Myocyte (in vitro differentiated cells): ENCODE measurements around the gene STRN3. TPM values are rescaled to one million over a fixed set of nuclear protein-coding genes. Genes with fewer than 3 reads are reported as not detected.

Experiments used
- DNase-seq: peaks from one replicate; pipeline ENCODE4 v3.0.0-alpha.2; 2012; ENCODE audit warnings: low read depth
- total RNA-seq: library from RNA; depleted of rRNA; stranded (reverse); fragments of >200 nt; gene quantifications from 2 replicates; pipeline ENCODE4 v1.2.3, GENCODE V29; 2014

Gene STRN3
- total RNA-seq, 1 donor from 2014 or later: 85.8 TPM

DNA sequence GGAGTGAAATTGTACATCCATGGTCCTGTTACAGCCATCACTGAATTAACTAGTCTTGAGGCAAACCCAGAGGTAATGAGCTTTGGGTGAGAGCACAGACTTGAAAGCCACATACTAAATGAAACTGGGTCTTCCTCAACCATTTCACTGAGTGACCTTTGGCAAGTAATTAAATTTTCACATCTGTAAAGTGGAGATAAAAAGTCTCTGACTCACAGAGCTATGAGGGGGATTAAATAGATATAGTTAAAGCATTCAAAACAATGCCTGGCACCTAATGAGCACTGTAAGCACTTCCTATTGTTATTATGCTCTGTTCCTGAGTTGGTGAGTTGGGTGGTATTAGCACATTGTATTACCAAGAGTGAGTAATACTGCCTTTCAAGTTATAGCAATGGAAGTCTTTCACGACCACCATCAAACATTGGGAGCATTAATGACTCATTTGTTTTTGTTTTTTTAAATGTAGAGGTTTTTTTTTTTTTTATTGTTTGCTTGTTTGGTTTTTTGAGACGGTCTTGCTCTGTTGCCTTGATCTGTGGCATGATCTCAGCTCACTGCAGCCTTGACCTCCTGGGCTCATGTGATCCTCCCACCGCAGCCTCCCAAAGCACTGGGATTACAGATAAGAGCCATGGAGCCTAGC lies 12.5 kb upstream of the STRN3 start:
- DNase-seq: no peak

GRCh38 chr14:31037709-31038221 lies 11.6 kb upstream of the STRN3 start:
- no peak for DNase-seq

GRCh38 chr14:31036552-31036951 lies 10.4 kb upstream of the STRN3 start:
- no peak for DNase-seq

GRCh38 chr14:31030469-31030868 lies 4.3 kb upstream of the STRN3 start:
- DNase-seq: no peak

DNA sequence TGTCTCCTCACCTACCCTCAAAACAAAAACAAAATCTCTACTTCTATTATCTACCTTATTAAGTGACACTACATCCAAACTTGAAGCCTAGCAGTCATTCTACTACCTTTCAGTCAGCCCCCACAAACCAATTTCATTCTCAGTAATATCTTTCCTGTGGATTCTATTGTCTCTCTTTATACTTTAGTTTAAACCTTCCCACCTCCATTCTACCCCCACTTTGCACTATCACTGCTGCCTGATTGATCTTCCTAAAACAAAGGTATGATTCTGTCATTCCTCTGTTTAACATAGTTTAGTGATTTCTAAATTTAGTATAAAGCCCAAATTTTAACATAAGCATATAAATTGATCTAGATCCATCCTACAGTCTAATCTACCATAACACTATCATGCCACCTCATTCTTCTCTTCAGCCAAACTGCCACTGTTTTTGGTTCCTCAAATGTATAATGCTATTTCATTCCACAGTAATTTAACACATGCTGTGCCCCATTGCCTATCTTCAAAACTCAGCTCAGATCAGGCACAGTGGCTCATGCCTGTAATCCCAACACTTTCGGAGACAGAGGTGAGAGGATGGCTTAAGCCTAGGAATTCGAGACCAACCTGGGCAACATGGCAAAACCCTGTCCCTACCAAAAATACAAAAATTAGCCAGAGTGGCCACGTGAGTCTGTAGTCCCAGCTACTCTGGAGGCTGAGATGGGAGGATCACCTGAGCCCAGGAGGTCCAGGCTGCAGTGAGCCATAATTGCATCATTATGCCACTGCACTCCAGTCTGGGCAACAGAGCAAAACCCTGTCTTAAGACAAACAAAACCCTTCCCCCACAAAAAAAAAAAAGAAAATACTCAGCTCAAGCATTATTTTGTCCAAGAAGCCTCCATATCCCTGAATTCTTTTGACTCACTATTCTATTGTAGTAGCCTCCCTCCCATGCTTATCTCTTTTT lies 3.1 kb upstream of the STRN3 start:
- DNase-seq: no peak

DNA sequence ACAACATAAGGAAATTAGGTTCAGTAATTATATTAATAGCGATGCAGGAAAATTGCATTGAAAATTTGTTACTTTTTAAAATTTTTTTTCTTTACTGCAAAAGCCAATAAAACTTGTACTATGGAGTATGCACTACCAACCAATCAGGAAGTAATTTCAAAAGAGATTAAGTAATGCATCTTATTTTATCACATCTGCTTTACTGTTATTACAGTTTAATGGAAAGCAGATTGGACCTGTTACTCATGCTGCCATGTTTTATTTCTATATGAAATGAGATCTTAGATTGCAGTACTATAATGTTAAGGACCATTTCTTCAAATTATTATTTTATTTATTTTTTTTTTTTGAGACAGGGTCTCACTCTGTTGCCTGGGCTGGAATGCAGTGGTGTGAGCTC lies 1.7 kb upstream of the STRN3 start:
- DNase-seq: no peak

GRCh38 chr14:31026450-31027235 lies 464 bp upstream of the STRN3 start:
- DNase-seq: peak; percentile 98

DNA sequence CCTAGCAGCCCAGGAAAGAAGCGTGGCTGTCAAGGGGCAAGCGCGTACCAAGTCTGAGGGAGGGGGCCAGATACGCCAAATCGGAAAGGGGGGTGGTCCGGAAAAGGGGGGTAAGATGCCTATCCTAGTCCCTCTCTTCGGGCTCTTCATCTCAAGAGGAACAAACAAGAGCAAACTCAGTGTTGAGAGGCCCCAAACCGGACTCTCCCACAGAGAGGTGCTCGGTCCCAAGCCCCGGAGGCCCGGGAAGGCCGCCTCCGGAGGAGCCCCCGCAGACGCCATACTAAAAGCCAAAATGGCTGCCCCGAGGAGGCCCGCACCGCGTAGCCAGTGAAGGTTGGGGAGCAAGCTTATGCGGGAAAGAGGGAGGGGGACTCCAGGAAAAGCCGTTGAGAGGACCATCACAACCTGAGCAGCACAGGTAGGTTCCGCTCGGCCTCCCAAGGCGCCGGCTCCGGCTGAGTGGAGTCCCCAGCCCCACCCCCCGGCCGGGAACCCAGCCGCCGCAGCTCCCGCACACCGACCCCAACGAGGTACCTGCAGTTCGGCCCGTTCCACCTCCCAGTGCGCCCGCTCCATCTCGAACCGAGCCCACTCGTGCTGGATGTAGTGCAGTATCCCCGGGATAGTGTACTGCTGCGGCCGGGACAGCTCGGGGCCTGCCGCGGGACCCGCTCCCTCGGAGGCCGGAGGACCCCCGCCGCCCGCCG lies 657 bp downstream of the STRN3 start, which contains the start of gene AP4S1:
TSS of gene AP4S1 (plus strand) at position 283 of the 710 bp plus-strand sequence. CDS start 40,548 bp downstream, outside the sequence.
- peak; percentile 46 for DNase-seq

- DNase-seq: peak; percentile 6
These were observed 1.4 kb downstream of the STRN3 start for GRCh38 chr14:31024577-31025366.

DNA sequence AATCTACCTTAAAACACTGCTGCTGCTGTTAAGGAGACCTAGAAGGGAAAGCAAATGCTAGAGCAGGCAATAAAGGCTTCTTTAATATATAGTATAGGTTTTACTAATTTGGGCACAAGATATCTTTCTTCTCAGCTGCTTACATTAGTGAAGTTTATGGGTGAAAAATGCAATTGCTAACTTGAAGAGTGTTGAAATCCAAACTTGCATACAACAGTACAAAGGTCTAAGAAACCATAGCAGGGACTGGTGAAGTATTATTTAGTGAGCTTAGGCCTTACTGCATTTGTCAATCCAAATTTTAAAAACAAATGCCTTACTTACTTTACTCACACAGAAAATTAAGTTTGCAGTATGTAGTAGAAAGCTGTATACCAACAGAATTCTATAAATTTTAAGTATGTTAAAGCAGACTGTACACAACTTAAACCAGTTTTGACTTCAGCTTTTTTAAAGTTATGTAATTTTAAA lies 2.1 kb downstream of the STRN3 start:
- no peak for DNase-seq

GRCh38 chr14:31022386-31022785 lies 3.8 kb downstream of the STRN3 start:
- no peak for DNase-seq

DNA sequence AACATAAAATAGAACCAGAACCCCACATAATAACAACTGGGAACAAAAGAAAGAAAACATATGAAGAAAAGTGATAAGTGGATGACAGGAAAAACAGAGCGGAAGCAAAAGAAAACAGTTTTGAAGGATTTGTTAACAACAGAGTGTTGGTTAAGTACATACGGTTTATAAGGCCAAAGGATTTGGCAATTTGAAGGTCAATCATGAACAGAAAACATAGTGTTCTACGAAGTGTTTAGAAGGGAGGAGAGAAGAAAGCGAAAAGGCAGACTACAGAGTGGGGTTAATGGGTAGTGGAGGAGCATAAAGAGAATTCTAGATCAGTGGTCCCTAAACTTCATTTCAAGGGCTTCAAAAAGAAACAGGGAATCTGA lies 4.6 kb downstream of the STRN3 start:
- no peak for DNase-seq

GRCh38 chr14:31020834-31021575 lies 5.2 kb downstream of the STRN3 start:
- DNase-seq: no peak

GRCh38 chr14:31018057-31018645 lies 8.0 kb downstream of the STRN3 start:
- no peak for DNase-seq

DNA sequence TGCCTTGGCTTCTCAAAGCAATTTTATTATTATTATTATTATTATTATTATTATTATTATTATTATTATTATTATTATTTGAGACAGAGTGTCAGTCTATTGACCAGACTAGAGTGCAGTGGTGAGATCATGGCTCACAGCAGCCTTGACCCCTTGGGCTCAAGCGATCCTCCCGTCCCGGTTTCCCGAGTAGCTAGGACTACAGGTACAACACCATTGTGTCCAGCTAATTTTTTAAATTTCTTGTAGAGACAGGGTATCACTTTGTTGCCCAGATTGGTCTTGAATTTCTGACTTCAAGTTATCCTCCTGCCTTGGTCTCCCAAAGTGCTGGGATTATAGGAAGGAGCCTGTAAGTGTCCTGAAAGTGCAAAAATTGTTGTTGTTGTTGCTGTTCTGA lies 12.3 kb downstream of the STRN3 start:
- no peak for DNase-seq

DNA sequence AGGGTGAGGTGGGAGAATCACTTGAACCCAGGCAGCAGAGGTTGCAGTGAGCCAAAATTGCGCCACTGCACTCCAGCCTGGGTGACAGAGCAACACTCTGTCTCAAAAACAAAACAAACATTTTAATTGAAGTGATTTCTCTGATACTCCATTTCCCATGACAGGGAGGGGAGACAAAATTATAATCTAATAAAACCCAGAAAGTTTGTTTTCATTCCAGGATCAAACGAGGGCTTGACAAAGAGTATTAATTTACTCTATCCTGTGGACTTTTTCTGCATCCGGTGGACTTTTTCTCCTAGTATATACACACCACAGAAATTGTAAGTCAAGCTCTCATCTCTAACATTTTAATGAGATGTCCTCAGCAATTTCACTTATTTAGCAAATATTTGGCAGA lies 15.2 kb downstream of the STRN3 start:
- no peak for DNase-seq

DNA sequence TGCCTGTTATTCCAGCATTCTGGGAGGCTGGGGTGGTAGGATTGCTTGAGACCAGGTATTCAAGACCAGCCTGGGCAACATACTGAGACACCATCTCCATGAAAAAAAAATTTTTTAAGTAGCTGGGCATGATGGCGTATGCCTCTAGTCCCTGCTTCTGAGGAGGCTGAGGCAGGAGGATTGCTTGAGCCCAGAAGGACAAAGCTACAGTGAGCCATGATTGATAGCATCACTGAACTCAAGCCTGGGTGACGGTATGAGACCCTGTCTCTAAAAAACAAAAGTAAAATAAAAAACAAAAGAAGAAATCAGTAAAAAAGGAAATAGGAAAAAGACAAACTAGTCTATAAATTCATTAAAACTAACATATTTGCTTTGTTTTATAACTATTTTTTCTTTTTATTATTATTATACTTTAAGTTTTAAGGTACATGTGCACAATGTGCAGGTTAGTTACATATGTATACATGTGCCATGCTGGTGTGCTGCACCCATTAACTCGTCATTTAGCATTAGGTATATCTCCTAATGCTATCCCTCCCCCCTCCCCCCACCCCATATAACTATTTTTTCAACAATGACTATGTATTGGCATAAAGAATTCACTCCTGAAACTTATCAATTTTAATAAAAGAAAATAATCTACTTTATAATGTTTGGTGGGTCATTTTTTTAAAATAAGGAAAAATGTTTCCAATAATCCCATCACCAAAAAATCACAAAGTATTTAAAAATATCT lies 16.2 kb downstream of the STRN3 start:
- DNase-seq: no peak

- no peak for DNase-seq
These were observed 19.5 kb downstream of the STRN3 start for GRCh38 chr14:31006703-31007102.
